GM18870 (cell line): ENCODE data around the gene CEACAM20.
"Not testable (repeated sequence)": the region's sequence is repeated elsewhere in the genome, so short reads cannot be mapped to it uniquely, and the experiment has no call there.

Source experiments
- ATAC-seq: cut with Tn5 transposase; IDR thresholded peaks from one replicate; pipeline ENCODE4 v1.9.1; 2021; ENCODE audit warnings: moderate library complexity; ENCODE audit not compliant: unreplicated experiment

CEACAM20 gene

GRCh38 chr19:44498988-44499387 is 30.5 kb downstream of the CEACAM20 start:
- ATAC-seq: no peak

- ATAC-seq: no peak
These were observed 32.8 kb downstream of the CEACAM20 start for GRCh38 chr19:44496711-44497110.

GRCh38 chr19:44476559-44477408 is 52.7 kb downstream of the CEACAM20 start:
- no peak for ATAC-seq

- not testable (repeated sequence) for ATAC-seq
These were observed 60.7 kb downstream of the CEACAM20 start for GRCh38 chr19:44468730-44469129.

GRCh38 chr19:44462600-44463286 is 66.7 kb downstream of the CEACAM20 start:
- not testable (repeated sequence) for ATAC-seq
